Measurements from ENCODE around the gene METTL21C.

Gene METTL21C

DNA sequence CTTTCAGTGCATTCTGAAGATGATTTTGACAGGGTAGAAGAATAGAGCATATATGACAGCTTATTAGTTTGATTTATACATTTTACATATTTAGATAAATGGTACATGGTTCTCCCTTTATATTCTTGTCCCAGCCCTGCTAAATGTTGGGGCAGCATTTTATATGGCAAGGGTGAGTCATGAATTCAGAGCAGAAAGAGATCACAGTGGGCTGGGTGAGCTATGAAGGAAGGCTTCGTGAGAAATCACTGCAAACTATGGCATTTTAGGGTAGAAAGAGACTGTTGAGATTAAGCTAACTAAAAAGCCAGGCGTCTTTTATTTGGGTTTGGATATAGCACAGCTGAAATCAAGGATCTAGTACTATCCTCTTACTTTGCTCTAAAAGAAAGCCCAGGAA lies 23.9 kb upstream of the METTL21C start:
- no peak overlapping the region for H3K4me3 ChIP-seq
- no peak for TF ChIP-seq CTCF (IDR thresholded peaks at IDR 0.05)
- no peak overlapping the region for H3K27ac ChIP-seq
- DNase-seq (ENCODE audit: low spot score): no peak

GRCh38 chr13:102715447-102715846 lies 20.6 kb upstream of the METTL21C start:
- TF ChIP-seq CTCF (IDR thresholded peaks at IDR 0.05): no peak
- no peak for DNase-seq (ENCODE audit: low spot score)
- no peak overlapping the region for H3K27ac ChIP-seq
- no peak overlapping the region for H3K4me3 ChIP-seq

- no peak for DNase-seq (ENCODE audit: low spot score)
- TF ChIP-seq CTCF (IDR thresholded peaks at IDR 0.05): no peak
- no peak overlapping the region for H3K4me3 ChIP-seq
- H3K27ac ChIP-seq: no peak overlapping the region
Measured at GRCh38 chr13:102710261-102710679, 15.4 kb upstream of the METTL21C start.

- Histone ChIP-seq H3K27ac (no peak overlapping the region), H3K4me3 (no peak overlapping the region)
- no peak for TF ChIP-seq CTCF (IDR thresholded peaks at IDR 0.05)
- DNase-seq (ENCODE audit: low spot score): no peak
Measured at GRCh38 chr13:102709536-102709935, 14.7 kb upstream of the METTL21C start.

GRCh38 chr13:102708991-102709390 lies 14.1 kb upstream of the METTL21C start:
- Histone ChIP-seq H3K27ac (no peak overlapping the region), H3K4me3 (no peak overlapping the region)
- TF ChIP-seq CTCF (IDR thresholded peaks at IDR 0.05): no peak

DNA sequence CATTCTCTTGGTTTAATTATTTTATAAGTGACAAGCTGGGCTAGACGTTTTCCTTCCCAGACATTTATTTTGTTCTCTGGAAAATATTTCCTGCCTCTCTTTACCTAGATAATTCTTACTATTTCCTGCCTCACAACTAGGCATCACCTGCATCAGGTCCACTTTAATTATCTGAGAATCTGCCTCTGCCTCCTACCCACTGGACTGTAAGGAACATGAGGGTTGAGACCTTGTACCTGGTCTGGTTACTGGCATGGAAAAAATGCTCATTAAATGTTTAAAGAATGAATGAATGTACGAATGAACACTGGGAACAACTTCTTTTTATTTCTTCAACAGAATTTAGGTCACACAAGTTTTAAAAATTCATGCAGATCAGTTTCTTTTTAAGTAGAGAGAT lies 13.4 kb upstream of the METTL21C start:
- DNase-seq (ENCODE audit: low spot score): no peak
- TF ChIP-seq CTCF (IDR thresholded peaks at IDR 0.05): no peak
- no peak overlapping the region for H3K27ac ChIP-seq
- no peak overlapping the region for H3K4me3 ChIP-seq

More at GRCh38 chr13:102708991-102709390, 14.1 kb upstream of the METTL21C start:
- no peak for DNase-seq (ENCODE audit: low spot score)

- no peak overlapping the region for H3K27ac ChIP-seq
- DNase-seq (ENCODE audit: low spot score): no peak
- H3K4me3 ChIP-seq: no peak overlapping the region
- no peak for TF ChIP-seq CTCF (IDR thresholded peaks at IDR 0.05)
Measured at GRCh38 chr13:102707467-102707866, 12.6 kb upstream of the METTL21C start.

All from coronary artery (tissue), 2 donors.